Measurements from ENCODE around the gene PCDHB14. TPM values are rescaled to one million over a fixed set of nuclear protein-coding genes. Genes with fewer than 3 reads are reported as not detected.

The PCDHB14 gene
- total RNA-seq, 1 experiment from 2014 or later, result 2.6 TPM

GRCh38 chr5:141261238-141261546 is 38.0 kb downstream of the PCDHB14 start (continued):
- TF ChIP-seq, protein P1, sequence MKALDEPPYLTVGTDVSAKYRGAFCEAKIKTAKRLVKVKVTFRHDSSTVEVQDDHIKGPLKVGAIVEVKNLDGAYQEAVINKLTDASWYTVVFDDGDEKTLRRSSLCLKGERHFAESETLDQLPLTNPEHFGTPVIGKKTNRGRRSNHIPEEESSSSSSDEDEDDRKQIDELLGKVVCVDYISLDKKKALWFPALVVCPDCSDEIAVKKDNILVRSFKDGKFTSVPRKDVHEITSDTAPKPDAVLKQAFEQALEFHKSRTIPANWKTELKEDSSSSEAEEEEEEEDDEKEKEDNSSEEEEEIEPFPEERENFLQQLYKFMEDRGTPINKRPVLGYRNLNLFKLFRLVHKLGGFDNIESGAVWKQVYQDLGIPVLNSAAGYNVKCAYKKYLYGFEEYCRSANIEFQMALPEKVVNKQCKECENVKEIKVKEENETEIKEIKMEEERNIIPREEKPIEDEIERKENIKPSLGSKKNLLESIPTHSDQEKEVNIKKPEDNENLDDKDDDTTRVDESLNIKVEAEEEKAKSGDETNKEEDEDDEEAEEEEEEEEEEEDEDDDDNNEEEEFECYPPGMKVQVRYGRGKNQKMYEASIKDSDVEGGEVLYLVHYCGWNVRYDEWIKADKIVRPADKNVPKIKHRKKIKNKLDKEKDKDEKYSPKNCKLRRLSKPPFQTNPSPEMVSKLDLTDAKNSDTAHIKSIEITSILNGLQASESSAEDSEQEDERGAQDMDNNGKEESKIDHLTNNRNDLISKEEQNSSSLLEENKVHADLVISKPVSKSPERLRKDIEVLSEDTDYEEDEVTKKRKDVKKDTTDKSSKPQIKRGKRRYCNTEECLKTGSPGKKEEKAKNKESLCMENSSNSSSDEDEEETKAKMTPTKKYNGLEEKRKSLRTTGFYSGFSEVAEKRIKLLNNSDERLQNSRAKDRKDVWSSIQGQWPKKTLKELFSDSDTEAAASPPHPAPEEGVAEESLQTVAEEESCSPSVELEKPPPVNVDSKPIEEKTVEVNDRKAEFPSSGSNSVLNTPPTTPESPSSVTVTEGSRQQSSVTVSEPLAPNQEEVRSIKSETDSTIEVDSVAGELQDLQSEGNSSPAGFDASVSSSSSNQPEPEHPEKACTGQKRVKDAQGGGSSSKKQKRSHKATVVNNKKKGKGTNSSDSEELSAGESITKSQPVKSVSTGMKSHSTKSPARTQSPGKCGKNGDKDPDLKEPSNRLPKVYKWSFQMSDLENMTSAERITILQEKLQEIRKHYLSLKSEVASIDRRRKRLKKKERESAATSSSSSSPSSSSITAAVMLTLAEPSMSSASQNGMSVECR (CRISPR knock-in tag; IDR thresholded peaks at IDR 0.05; ENCODE audit: borderline replicate concordance), result no peak
- TF ChIP-seq ZBTB21 (CRISPR knock-in tag; IDR thresholded peaks at IDR 0.05; ENCODE audit: borderline replicate concordance), result no peak
- TF ChIP-seq GABPB1 (CRISPR knock-in tag; IDR thresholded peaks at IDR 0.05), result no peak
- no peak for TF ChIP-seq SMAD3 (CRISPR knock-in tag; IDR thresholded peaks at IDR 0.05; ENCODE audit: borderline replicate concordance)

DNA sequence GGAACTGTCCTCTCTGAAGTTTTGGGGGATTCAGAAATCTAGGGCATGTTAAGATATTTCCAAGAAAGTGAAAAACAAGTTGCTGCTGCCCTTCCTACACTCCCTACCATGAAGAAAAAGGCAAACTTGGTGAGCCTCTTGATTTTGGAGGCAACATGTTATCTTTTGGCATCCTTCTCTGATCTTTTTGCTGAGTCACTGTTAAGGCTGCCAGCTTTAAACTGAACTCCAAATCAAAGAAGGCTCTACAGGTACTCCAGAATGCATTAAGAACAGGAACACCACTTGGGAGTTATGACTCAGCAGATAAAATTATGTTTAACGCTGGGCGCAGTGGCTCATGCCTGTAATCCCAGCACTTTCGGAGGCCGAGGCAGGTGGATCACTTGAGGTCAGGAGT is 46.1 kb downstream of the PCDHB14 start:
- POLR2A ChIA-PET, result no interaction called here
- Mint-ChIP-seq H3K4me3 (no peak overlapping the region), H3K27me3 (ENCODE audit: low read depth) (no peaks in the 10 kb centered on the region), H3K9me3 (peaks cover 66% of the 10 kb centered on the region), H3K36me3 (peaks cover 43% of the 10 kb centered on the region), H3K4me1 (no peaks in the 10 kb centered on the region), H3K27ac (no peak overlapping the region)
- DNase-seq (ENCODE audit: low spot score), result no peak
- ATAC-seq, result no peak
- CTCF ChIA-PET, result interaction anchor here (1.1 kb wide), 1 partner anchor 87 kb away, joined by 3 read pairs; the partner anchor contains the start of gene PCDHB16
- TF ChIP-seq, protein P2, sequence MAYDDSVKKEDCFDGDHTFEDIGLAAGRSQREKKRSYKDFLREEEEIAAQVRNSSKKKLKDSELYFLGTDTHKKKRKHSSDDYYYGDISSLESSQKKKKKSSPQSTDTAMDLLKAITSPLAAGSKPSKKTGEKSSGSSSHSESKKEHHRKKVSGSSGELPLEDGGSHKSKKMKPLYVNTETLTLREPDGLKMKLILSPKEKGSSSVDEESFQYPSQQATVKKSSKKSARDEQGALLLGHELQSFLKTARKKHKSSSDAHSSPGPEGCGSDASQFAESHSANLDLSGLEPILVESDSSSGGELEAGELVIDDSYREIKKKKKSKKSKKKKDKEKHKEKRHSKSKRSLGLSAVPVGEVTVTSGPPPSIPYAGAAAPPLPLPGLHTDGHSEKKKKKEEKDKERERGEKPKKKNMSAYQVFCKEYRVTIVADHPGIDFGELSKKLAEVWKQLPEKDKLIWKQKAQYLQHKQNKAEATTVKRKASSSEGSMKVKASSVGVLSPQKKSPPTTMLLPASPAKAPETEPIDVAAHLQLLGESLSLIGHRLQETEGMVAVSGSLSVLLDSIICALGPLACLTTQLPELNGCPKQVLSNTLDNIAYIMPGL (CRISPR knock-in tag; IDR thresholded peaks at IDR 0.05), result no peak
- TF ChIP-seq ZNF512 (CRISPR knock-in tag; IDR thresholded peaks at IDR 0.05; ENCODE audit: borderline replicate concordance) (no peak), FOXJ3 (CRISPR knock-in tag; IDR thresholded peaks at IDR 0.05; ENCODE audit: borderline replicate concordance) (no peak), GABPB1 (CRISPR knock-in tag; IDR thresholded peaks at IDR 0.05) (no peak), E2F1 (CRISPR knock-in tag; IDR thresholded peaks at IDR 0.05) (no peak), NFYB (CRISPR knock-in tag; conservative IDR thresholded peaks at IDR 0.05; ENCODE audit: low read depth) (no peak), RELA (CRISPR knock-in tag; IDR thresholded peaks at IDR 0.05; ENCODE audit: borderline replicate concordance) (no peak), ATF6 (CRISPR knock-in tag; IDR thresholded peaks at IDR 0.05) (no peak), ZNF138 (CRISPR knock-in tag; conservative IDR thresholded peaks at IDR 0.05) (no peak), ZNF532 (CRISPR knock-in tag; IDR thresholded peaks at IDR 0.05; ENCODE audit: borderline replicate concordance) (no peak), NFATC4 (CRISPR knock-in tag; IDR thresholded peaks at IDR 0.05) (no peak), ELF4 (CRISPR knock-in tag; IDR thresholded peaks at IDR 0.05; ENCODE audit: low read depth) (no peak), EMX1 (CRISPR knock-in tag; IDR thresholded peaks at IDR 0.05) (no peak)
- TF ChIP-seq, protein P3, sequence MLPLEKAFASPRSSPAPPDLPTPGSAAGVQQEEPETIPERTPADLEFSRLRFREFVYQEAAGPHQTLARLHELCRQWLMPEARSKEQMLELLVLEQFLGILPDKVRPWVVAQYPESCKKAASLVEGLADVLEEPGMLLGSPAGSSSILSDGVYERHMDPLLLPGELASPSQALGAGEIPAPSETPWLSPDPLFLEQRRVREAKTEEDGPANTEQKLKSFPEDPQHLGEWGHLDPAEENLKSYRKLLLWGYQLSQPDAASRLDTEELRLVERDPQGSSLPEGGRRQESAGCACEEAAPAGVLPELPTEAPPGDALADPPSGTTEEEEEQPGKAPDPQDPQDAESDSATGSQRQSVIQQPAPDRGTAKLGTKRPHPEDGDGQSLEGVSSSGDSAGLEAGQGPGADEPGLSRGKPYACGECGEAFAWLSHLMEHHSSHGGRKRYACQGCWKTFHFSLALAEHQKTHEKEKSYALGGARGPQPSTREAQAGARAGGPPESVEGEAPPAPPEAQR (CRISPR knock-in tag; IDR thresholded peaks at IDR 0.05), result no peak

All from WTC11 (cell line).